H9 (cell line): Measurements from ENCODE around the gene NUPR1. TPM values are rescaled to one million over a fixed set of nuclear protein-coding genes. Genes with fewer than 3 reads are reported as not detected.

ENCODE experiments used
- DNase-seq: peaks from one replicate; pipeline ENCODE4 v3.0.0-alpha.2; 2017
- H2AFZ ChIP-seq: one replicate; pipeline ENCODE4 v1.6.1; 2013; ENCODE audit warnings: mild to moderate bottlenecking, low read length, control low read depth, moderate library complexity
- H2AK5ac ChIP-seq: 2 replicates; pipeline ENCODE4 v1.6.1; 2013; ENCODE audit warnings: low read length, control low read depth, mixed read lengths; ENCODE audit not compliant: insufficient read length
- H2BK120ac ChIP-seq: one replicate; pipeline ENCODE4 v1.6.1; 2013; ENCODE audit warnings: low read depth, mild to moderate bottlenecking, low read length, control low read depth, inconsistent platforms; ENCODE audit not compliant: poor library complexity, severe bottlenecking
- H2BK12ac ChIP-seq: 2 replicates; pipeline ENCODE4 v1.6.1; 2013; ENCODE audit warnings: low read length, control low read depth, mixed read lengths, low read depth; ENCODE audit not compliant: insufficient read length
- H2BK15ac ChIP-seq: 2 replicates; pipeline ENCODE4 v1.6.1; 2013; ENCODE audit warnings: low read depth, low read length, control low read depth
- H2BK20ac ChIP-seq: one replicate; pipeline ENCODE4 v1.6.1; 2013; ENCODE audit warnings: low read depth, mild to moderate bottlenecking, low read length, control low read depth, inconsistent platforms; ENCODE audit not compliant: poor library complexity, severe bottlenecking
- H2BK5ac ChIP-seq: 2 replicates; pipeline ENCODE4 v1.6.1; 2013; ENCODE audit warnings: low read length, control low read depth, mixed read lengths; ENCODE audit not compliant: insufficient read length
- H3K14ac ChIP-seq: 2 replicates; pipeline ENCODE4 v1.6.1; 2013; ENCODE audit warnings: low read length, control low read depth; ENCODE audit not compliant: insufficient read depth
- H3K18ac ChIP-seq: 2 replicates; pipeline ENCODE4 v1.6.1; 2013; ENCODE audit warnings: low read depth, mild to moderate bottlenecking, mixed read lengths, low read length, control low read depth; ENCODE audit not compliant: insufficient read length
- H3K23ac ChIP-seq: 2 replicates; pipeline ENCODE4 v1.6.1; 2013; ENCODE audit warnings: low read length, control low read depth, mixed read lengths, low read depth; ENCODE audit not compliant: insufficient read length
- H3K23me2 ChIP-seq: 2 replicates; pipeline ENCODE4 v1.6.1; 2013; ENCODE audit warnings: low read depth, mild to moderate bottlenecking, mixed read lengths, low read length, control low read depth; ENCODE audit not compliant: insufficient read length, poor library complexity, severe bottlenecking
- H3K27ac ChIP-seq: 2 replicates; pipeline ENCODE4 v1.5.1; 2013; ENCODE audit warnings: low read length, control low read depth, mixed read lengths, low read depth; ENCODE audit not compliant: insufficient read length
- H3K27me3 ChIP-seq: 2 replicates; pipeline ENCODE4 v1.6.1; 2013; ENCODE audit warnings: low read length, control low read depth, inconsistent platforms; ENCODE audit not compliant: insufficient read depth
- H3K4ac ChIP-seq: 2 replicates; pipeline ENCODE4 v1.6.1; 2013; ENCODE audit warnings: low read depth, mild to moderate bottlenecking, control low read depth, inconsistent platforms, low read length, moderate library complexity
- H3K4me1 ChIP-seq: 2 replicates; pipeline ENCODE4 v1.6.1; 2013; ENCODE audit warnings: low read length, control low read depth, inconsistent platforms; ENCODE audit not compliant: insufficient read depth
- H3K4me2 ChIP-seq: 2 replicates; pipeline ENCODE4 v1.6.1; 2013; ENCODE audit warnings: low read length, control low read depth, mixed read lengths; ENCODE audit not compliant: insufficient read length, insufficient read depth
- H3K56ac ChIP-seq: 2 replicates; pipeline ENCODE4 v1.6.1; 2013; ENCODE audit warnings: low read depth, mild to moderate bottlenecking, mixed read lengths, low read length, control low read depth; ENCODE audit not compliant: insufficient read length
- H3K79me1 ChIP-seq: 2 replicates; pipeline ENCODE4 v1.6.1; 2013; ENCODE audit warnings: low read depth, mild to moderate bottlenecking, moderate library complexity, low read length, control low read depth, inconsistent platforms; ENCODE audit not compliant: insufficient read depth, poor library complexity, severe bottlenecking
- H3K79me2 ChIP-seq: 2 replicates; pipeline ENCODE4 v1.6.1; 2013; ENCODE audit warnings: low read length, control low read depth, inconsistent platforms; ENCODE audit not compliant: insufficient read depth
- H3K9ac ChIP-seq: 2 replicates; pipeline ENCODE4 v1.6.1; 2013; ENCODE audit warnings: low read length, control low read depth, mixed read lengths; ENCODE audit not compliant: insufficient read length; ENCODE audit errors: extremely low read depth
- H3K9me3 ChIP-seq: one replicate; pipeline ENCODE4 v1.6.1; 2013; ENCODE audit warnings: low read depth, low read length, inconsistent platforms; ENCODE audit not compliant: control insufficient read depth
- H3T11ph ChIP-seq: one replicate; pipeline ENCODE4 v1.6.1; 2013; ENCODE audit warnings: mild to moderate bottlenecking, low read length, control low read depth, inconsistent platforms
- H4K20me1 ChIP-seq: one replicate; pipeline ENCODE4 v1.6.1; 2013; ENCODE audit not compliant: control insufficient read depth, insufficient read length, insufficient read depth
- H4K5ac ChIP-seq: 2 replicates; pipeline ENCODE4 v1.6.1; 2013; ENCODE audit warnings: low read depth, mild to moderate bottlenecking, mixed read lengths, low read length, control low read depth; ENCODE audit not compliant: insufficient read length
- H4K8ac ChIP-seq: replicated peaks from 2 replicates; pipeline ENCODE4 v1.6.1; 2013; ENCODE audit warnings: low read length, control low read depth, mixed read lengths, low read depth; ENCODE audit not compliant: insufficient read length
- H4K91ac ChIP-seq: 2 replicates; pipeline ENCODE4 v1.6.1; 2013; ENCODE audit warnings: low read depth, mild to moderate bottlenecking, moderate library complexity, mixed read lengths, low read length, control low read depth; ENCODE audit not compliant: insufficient read length
- H3K27ac Mint-ChIP-seq, 3 experiments: 2 replicates in 2 of 3; 3 replicates in 1 of 3; pipeline ENCODE4 v1.8.0; 2020 to 2021; ENCODE audit warnings: mixed read lengths in 3 of 3, mild to moderate bottlenecking in 1 of 3, moderate library complexity in 1 of 3
- H3K27me3 Mint-ChIP-seq: 2 replicates; pipeline ENCODE4 v1.8.0; 2021; ENCODE audit warnings: low read depth, mild to moderate bottlenecking, moderate library complexity, mixed read lengths
- H3K36me3 Mint-ChIP-seq, 3 experiments: 2 replicates in 2 of 3; 3 replicates in 1 of 3; pipeline ENCODE4 v1.8.0; 2020 to 2021; ENCODE audit warnings: low read depth in 3 of 3, mixed read lengths in 3 of 3; ENCODE audit not compliant: insufficient read depth in 1 of 3
- H3K4me1 Mint-ChIP-seq, 2 experiments: 2 replicates each; pipeline ENCODE4 v1.8.0; 2020; ENCODE audit warnings: mixed read lengths in 2 of 2
- H3K4me3 Mint-ChIP-seq, 2 experiments: 2 replicates in 1 of 2; 3 replicates in 1 of 2; pipeline ENCODE4 v1.8.0; 2020 to 2021; ENCODE audit warnings: mild to moderate bottlenecking in 2 of 2, mixed read lengths in 2 of 2, moderate library complexity in 1 of 2
- H3K9me3 Mint-ChIP-seq, 2 experiments: 2 replicates in 1 of 2; 3 replicates in 1 of 2; pipeline ENCODE4 v1.8.0; 2020; ENCODE audit warnings: mild to moderate bottlenecking in 2 of 2, mixed read lengths in 2 of 2, moderate library complexity in 1 of 2
- WGBS: extraction: QIAGEN DNeasy Blood & Tissue Kit; methylation state at CpG from one replicate; pipeline ENCODE4 v1.1.7; 2013; ENCODE audit warnings: missing lambda C conversion rate, low lambda C conversion rate, mixed read lengths; ENCODE audit not compliant: insufficient read length; ENCODE audit errors: extremely low coverage; 5-methylcytosine and 5-hydroxymethylcytosine counted together
- total RNA-seq: library from RNA; stranded (reverse); gene quantifications from 2 replicates; pipeline ENCODE4 v1.2.1, GENCODE V29; 2021
- TF ChIP-seq, protein P1 (sequence below): fragments of 200-600 bp; sonication (generic); conservative IDR thresholded peaks from 3 replicates; pipeline ENCODE4 v1.8.0; 2021; ENCODE audit warnings: antibody characterized with exemption, mild to moderate bottlenecking

Gene NUPR1
- total RNA-seq, 1 experiment from 2014 or later: 0.35 TPM

DNA sequence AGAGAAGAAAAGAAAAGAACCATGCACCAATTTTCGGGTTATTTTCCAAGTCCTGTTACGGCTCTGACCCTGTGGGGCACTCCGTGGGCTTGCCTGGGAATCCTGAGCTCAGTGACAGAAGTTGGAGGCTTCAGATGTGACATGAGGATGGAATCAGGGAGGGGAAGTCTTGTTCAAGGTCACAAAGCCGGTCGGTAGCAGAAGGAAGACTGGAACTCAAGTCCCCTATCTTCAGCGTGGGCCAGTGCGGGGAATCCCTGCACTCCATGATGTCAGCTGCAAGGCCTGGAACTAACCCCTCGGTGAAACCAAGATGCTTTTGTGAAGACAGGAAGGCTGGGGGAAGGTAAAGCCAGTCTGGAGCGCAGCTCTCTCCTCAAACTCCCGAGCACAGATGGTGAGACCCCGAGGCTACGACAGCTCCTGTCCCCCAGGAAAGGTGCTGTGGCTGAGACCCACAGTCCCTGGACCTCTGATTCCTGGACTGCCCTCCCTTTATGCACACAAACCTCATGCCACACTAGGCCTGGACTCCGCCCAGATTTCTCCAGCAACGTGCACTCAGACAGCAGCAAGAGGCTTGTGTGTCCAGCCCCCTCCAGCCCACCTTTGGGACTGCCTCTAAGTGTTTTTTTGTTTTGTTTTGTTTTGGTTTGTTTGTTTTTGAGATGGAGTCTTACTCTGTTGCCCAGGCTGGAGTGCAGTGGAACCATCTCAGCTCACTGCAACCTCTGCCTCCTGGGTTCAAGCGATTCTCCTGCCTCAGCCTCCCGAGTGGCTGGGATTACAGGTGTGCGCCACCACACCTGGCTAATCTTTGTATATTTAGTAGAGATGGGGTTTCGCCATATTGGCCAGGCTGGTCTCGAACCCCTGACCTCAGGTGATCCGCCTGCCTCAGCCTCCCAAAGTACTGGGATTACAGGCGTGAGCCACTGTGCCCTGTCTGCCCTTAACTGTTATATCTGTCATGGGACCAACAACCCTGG, 26.7 kb downstream of the NUPR1 start:
- Histone ChIP-seq H3K27ac (no peak overlapping the region), H3K79me1 (no peaks in the 10 kb centered on the region), H3K4ac (no peak overlapping the region), H2AK5ac (no peak overlapping the region), H4K91ac (no peak overlapping the region), H4K8ac (no peak overlapping the region), H3K79me2 (no peaks in the 10 kb centered on the region), H3K4me2 (no peak overlapping the region), H2AFZ (no peak overlapping the region), H3K9me3 (no peaks in the 10 kb centered on the region), H3K56ac (no peak overlapping the region), H3K4me1 (no peaks in the 10 kb centered on the region), H2BK15ac (no peak overlapping the region), H3K14ac (no peak overlapping the region; the same call in 1 of the 2 replicates), H3K27me3 (no peaks in the 10 kb centered on the region), H3K23me2 (no peaks in the 10 kb centered on the region), H3T11ph (no peak overlapping the region), H3K9ac (no peak overlapping the region), H2BK5ac (no peak overlapping the region), H4K5ac (no peak overlapping the region), H2BK120ac (no peak overlapping the region), H2BK20ac (no peak overlapping the region), H4K20me1 (no peaks in the 10 kb centered on the region), H2BK12ac (no peak overlapping the region), H3K18ac (no peak overlapping the region), H3K23ac (no peak overlapping the region)
- H3K36me3 Mint-ChIP-seq: no peaks in the 10 kb centered on the region
- no peak overlapping the region for H3K4me3 Mint-ChIP-seq
- TF ChIP-seq, protein P1, sequence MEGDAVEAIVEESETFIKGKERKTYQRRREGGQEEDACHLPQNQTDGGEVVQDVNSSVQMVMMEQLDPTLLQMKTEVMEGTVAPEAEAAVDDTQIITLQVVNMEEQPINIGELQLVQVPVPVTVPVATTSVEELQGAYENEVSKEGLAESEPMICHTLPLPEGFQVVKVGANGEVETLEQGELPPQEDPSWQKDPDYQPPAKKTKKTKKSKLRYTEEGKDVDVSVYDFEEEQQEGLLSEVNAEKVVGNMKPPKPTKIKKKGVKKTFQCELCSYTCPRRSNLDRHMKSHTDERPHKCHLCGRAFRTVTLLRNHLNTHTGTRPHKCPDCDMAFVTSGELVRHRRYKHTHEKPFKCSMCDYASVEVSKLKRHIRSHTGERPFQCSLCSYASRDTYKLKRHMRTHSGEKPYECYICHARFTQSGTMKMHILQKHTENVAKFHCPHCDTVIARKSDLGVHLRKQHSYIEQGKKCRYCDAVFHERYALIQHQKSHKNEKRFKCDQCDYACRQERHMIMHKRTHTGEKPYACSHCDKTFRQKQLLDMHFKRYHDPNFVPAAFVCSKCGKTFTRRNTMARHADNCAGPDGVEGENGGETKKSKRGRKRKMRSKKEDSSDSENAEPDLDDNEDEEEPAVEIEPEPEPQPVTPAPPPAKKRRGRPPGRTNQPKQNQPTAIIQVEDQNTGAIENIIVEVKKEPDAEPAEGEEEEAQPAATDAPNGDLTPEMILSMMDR: no peak
- no peak for DNase-seq
- H3K27me3 Mint-ChIP-seq: peaks cover 2% of the 10 kb centered on the region
- WGBS: no CpG with 5 or more reads among the region's 21 CpGs
- no peak overlapping the region; a peak in 1 of 7 replicates for H3K27ac Mint-ChIP-seq
- H3K4me1 Mint-ChIP-seq: 0 out of 4 replicates have a peak, but pooled peaks cover 0 to 2% of the 10 kb centered on the region in 2 experiments
- H3K9me3 Mint-ChIP-seq: no peaks in the 10 kb centered on the region
